Stimulated activated CD8-positive, alpha-beta memory T cell treated with anti-CD3 and anti-CD28 coated beads, Interleukin-2, amount 100 ng/mL, for 1 hour (primary cell): Measurements from ENCODE around the gene CDC123.
"Not testable (repeated sequence)": the region's sequence is repeated elsewhere in the genome, so short reads cannot be mapped to it uniquely, and the experiment has no call there.

Experiments used
- DNase-seq, 2 donors: peaks; one replicate each; pipeline ENCODE4 v3.0.0-alpha.2; 2020; ENCODE audit warnings: low read depth in 2 of 2

The CDC123 gene

DNA sequence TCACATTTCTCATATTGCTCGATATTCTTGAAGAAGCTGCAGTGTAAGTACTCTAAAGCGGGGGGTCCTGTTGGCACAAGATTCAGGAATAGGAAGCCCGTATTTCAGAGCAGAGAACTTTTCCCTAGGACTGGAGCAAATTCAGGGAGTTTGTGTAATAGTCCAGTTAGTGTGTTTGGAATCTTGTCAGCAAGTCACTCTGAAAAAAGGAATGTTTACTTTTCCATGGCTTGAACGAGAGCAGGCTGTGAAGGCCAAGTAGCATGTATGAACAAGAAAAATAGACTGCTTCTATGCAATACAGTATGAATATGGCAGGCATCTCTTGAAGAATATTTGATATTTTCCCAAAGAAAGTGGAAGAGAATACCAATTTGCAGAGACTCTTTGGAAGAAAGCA lies 39.8 kb downstream of the CDC123 start:
- DNase-seq = no peak

DNA sequence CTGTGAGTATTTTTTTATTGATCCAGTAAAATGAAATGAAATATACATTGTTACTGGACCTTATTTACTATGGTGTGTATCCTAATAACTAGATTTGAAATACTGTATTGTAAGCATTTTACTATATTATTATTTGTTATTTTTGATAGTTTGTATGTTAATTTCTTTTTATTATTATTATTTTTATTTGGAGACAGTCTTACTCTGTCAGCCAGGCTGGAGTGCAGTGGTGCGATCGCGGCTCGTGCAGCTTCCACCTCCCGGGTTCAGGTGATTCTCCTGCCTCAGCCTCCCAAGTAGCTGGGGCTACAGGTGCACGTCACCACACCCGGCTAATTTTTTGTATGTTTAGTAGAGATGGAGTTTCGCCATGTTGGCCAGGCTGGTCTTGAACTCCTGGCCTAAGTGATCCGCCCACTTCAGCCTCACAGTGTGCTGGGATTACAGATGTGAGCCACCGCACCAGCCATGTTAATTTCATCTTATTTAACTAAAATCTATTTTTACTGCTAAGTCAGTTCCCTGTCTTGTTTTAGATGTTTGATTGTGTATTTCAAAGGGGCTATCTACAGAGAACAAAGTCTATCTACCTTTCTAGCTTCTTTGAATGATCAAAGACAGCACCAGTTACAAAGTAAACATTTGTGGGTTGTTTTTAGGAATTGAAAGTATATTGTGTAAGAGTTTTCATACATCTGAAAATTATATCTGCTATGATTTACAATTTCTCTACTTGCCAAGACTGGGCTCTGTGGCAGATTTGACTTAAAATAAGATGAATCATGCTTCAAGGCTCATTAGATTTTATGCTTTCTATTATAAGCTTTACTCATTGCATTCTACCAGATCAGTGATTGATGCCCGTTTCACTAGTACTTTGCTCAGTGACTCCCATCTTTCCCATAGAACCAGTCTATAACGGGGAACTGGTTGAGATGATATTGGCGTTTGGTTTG lies 41.6 kb downstream of the CDC123 start:
- no peak for DNase-seq

GRCh38 chr10:12238821-12239220 lies 42.8 kb downstream of the CDC123 start:
- DNase-seq = no peak

DNA sequence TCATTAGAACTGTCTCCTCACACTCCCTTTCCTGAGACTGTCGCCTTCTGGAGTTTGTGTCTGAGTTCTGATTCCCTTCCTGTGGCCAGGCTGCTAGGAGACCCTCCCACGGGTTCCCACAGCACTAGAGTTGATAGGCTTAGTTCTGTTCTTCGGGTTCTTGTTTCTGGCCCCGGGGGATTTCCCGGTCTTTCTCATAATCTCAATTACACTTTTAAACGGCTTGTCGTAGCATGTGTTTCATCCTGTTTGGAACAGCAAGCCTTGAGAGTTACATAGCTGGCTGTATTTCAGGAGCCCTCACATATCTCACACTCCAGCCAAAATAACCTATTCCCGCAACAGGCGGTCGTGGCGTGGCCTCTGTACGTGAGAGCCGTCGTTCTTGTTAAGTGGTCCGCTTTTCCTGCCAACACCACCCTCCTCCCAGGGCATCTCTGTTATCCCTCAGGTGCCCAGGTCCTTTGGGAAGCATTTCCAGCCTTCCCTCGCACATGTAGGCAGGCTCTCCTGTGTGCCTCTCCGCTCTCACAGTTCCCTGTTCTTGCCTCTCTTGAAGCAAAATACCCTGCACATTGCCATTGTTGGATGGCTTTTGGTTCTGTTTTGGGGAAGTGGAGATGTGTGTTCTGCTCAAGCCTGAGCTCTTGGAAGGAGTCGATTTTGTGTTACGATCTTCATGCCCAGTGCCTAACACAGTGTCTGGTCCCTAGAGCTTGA lies 46.0 kb downstream of the CDC123 start:
- DNase-seq = no peak

DNA sequence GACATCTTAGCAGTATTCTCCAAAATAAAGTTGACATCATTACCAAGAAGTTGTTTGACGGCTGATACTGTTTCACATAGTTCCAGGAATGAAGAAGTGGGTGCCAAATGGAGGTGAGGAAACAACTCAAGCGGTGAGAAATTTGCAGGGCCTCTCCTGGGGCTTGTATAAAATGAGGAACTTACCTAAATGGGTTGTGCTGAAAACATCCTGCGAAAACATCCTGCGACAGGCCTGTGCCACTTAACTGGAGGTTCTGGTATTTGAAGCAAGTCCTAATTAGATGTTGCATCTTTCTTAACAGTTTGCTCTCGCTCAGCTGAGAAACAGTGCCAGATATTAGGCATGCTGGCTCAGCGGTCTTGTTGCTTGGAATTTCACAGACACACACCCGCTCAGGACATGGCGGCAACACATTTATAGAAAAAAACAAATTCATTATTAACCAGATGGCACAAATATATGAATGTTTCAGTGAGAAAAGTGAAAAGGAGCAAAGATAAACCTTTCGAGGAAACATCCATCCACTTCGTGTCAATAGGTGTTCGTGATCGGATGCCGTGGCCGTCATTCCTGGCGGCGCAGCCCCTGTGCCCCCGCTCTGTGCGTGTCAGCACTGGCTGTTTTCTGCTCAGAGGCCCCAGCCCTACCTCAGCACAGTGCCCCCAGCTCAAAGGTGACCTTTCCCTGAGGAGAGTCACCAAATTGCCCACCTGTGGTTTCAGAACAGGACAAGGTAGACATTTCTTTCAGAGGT lies 48.1 kb downstream of the CDC123 start:
- no peak for DNase-seq

GRCh38 chr10:12250181-12250580 lies 54.2 kb downstream of the CDC123 start:
- DNase-seq = no peak

DNA sequence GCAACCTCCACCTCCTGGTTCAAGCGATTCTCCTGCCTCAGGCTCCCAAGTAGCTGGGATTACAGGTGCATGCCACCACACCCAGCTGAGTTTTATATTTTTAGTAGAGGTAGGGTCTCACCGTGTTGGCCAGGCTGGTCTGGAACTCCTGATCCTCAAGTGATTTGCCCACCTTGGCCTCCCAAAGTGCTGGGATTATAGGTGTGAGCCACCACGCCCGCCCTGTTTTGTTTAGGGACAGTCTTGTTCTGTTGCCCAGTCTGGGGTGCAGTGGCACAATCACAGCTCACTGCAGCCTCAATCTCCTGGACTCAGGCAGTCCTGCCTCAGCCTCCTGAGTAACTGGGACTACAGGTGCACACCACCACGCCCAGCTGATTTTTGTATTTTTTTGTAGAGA lies 54.7 kb downstream of the CDC123 start:
- DNase-seq = not testable (repeated sequence)

DNA sequence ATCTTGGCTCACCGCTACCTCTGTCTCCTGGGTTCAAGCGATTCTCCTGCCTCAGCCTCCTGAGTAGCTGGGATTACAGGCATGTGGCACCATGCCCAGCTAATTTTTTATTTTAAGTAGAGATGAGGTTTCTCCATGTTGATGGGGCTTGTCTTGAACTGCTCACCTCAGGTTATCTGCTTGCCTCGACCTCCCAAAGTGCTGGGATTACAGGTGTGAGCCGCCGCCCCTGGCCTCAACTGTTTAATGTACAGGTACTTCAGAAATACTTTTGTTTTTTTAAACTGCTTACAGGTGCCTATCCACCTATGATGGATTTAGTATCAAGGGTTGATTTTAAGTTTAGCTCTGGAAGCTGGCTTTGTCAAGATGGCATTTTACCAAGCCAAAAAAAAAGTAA lies 55.6 kb downstream of the CDC123 start:
- DNase-seq = no peak

DNA sequence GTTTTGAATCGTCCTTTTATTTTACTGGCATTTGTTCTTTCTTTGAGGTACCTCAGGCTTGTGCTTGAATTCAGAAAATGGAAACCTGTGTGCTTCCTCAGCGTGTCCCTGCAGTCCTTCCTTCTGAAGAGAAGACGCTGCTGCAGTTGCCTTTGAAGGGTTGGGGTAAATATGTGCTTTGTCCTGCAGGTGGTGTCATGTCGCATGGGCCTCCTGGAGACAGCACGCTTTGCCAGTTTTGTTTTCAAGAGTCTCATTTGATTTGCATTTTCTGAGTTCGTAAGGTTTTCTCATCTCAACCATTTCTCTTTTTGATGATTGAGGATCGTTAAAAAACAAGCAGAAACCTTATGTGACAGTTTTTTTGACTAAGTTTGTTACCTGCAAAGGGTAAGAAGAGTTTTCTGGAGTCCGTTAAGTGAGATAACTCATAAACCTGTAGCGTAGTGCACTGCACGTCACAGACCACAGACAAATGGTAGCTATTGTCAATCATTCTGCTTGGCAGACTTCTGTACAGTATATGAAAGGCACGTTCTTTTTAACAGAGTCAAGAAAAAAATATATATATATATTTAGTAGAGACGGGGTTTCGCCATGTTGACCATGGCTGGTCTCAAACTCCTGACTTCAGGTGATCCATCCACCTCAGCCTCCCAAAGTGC lies 57.0 kb downstream of the CDC123 start:
- no peak for DNase-seq

DNA sequence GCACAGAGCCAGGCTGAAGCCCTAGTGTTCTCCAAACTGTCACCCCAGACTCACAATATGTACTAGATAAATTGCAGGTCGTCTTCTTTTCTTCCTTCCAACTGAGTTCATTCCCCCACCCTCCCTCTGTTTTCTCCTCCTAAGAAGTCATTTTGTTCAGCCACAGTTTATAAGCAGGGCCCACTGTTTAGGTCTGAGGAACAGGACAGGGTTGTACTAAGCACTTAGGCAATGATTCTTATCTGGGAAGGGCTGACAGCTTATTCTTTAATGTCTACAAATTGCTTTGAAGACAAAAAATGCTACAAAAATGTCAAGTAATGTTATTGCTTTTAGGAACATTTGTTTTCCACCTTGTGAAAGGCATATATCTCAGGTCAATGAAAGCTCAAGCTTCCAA lies 59.1 kb downstream of the CDC123 start:
- DNase-seq = no peak

DNA sequence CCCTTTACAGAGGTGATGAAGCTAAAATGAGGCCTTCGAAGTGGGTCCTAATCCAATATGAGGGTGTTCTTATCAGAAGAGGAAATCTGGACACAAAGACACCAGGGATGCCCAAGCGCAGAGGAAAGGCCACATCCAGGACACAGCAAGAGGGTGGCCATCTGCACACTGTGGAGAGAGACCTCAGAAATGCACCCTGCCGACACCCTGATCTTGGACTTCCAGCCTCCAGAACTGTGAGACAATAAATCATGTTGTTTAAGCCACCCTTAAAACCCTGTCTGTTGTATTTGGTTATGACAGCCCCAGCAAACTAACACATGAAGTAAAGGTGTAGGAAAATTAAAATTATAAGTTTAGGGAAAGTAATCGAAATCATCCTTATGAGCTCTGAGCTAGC lies 64.0 kb downstream of the CDC123 start:
- DNase-seq = no peak

DNA sequence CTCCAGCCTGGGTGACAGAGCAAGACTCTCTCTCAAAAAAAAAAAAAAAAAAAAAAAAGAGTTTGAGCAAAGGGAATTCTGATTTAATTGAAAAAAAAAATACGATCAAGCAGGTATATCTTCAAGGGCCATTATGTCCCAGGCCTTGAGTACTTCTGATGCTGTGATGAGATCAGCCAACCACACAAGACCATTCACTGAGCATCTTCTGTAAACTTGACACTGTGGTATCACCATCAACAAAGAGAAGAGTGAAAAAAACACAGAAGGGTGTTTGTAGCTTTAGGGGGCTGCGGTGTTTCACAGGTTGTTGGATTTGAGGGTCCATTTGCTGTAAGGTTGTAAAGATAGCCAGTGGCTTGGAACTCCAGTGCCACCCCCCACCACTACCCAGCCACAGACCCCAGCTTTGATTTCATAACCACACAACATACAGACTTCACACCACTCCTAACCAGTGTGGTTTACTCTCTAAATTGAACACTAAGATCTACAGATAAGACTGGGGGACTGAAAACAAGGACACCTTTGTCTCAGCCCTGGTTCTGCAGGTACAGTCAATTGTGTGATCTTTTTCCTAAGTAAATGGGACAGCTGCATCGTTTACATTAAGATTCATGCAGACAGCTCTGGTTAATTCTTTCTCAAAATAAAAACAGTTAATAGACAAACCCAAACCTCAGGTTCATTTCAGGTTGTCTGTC lies 66.4 kb downstream of the CDC123 start:
- DNase-seq = no peak

GRCh38 chr10:12264204-12264940 lies 68.4 kb downstream of the CDC123 start:
- peak; percentile 34 to 45 for DNase-seq

GRCh38 chr10:12269056-12269455 lies 73.1 kb downstream of the CDC123 start:
- DNase-seq = no peak

DNA sequence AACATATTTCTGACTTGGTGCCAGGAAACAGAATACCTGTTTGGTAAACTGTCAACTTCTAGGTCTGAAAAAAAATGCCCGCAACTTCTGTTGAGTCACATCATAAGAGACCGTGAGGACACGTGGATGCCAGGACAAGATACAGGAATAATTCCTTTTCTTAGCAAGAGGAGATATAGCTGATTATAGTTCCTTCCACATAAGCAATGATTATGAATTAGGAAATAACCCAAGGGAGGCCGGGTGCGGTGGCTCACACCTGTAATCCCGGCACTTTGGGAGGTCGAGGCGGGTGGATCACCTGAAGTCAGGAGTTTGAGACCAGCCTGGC lies 75.2 kb downstream of the CDC123 start:
- DNase-seq = no peak

DNA sequence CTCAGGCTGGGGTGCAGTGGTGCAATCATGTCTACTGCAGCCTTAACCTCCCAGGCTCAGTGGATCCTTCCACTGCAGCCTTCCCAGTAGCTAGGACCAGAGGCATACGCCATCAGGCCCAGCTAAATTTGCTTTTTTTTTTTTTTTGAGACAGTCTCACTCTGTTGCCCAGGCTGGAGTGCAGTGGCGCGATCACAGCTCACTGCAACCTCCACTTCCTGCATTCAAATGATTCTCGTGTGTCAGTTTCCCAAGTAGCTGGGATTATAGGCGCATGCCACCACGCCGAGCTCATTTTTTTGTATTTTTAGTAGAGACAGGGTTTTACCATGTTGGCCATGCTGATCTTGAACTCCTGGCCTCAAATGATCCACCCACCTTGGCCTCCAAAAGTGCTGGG lies 81.9 kb downstream of the CDC123 start:
- not testable (repeated sequence) for DNase-seq

GRCh38 chr10:12279281-12279680 lies 83.3 kb downstream of the CDC123 start:
- no peak for DNase-seq

DNA sequence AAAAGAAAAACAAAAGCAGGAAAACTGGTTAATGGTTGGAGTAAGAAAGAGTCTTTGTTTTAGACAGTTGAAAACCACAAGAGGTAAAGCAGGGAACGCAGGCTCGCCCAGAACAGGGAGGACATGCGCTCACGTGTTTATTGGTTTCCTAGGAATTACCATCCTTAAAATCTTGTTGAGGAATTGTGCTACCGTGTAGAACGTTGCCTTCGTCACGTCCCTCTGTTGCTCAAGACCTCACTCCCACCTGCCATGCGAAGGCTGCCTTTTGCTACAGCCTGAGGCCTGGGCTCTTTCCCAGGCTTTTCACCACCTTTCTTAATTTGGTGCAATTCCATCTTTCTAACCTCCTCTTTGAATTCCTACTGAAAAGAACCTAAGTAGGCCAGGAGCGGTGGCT lies 91.8 kb downstream of the CDC123 start:
- no peak for DNase-seq

- DNase-seq = not testable (repeated sequence)
Observed at GRCh38 chr10:12297784-12298183, 101.8 kb downstream of the CDC123 start.

- no peak for DNase-seq
Observed at GRCh38 chr10:12299222-12299965, 103.4 kb downstream of the CDC123 start.
